MM.1S (cell line): Measurements from ENCODE around the gene AHRR.

Source experiments
- DNase-seq: peaks from one replicate; pipeline ENCODE4 v3.0.0-alpha.2; 2015
- H2AFZ ChIP-seq: fragments of 300-600 bp; sonication (generic); 2 replicates; pipeline ENCODE4 v1.6.0; 2016; ENCODE audit warnings: antibody characterized with exemption, low read length
- H3F3A ChIP-seq: fragments of 300-600 bp; sonication (generic); 2 replicates; pipeline ENCODE4 v1.6.1; 2016; ENCODE audit warnings: mild to moderate bottlenecking, antibody characterized with exemption, low read length, moderate library complexity, mixed read lengths; ENCODE audit not compliant: insufficient read depth
- H3K27ac ChIP-seq: fragments of 300-600 bp; sonication (generic); 2 replicates; pipeline ENCODE4 v1.5.1; 2016; ENCODE audit warnings: mild to moderate bottlenecking, low read length
- H3K27me3 ChIP-seq: fragments of 300-600 bp; sonication (generic); replicated peaks from 2 replicates; pipeline ENCODE4 v1.6.0; 2016; ENCODE audit warnings: low read length; ENCODE audit not compliant: insufficient read depth
- H3K36me3 ChIP-seq: fragments of 300-600 bp; sonication (generic); replicated peaks from 2 replicates; pipeline ENCODE4 v1.6.1; 2016; ENCODE audit warnings: mild to moderate bottlenecking, low read length, mixed read lengths; ENCODE audit not compliant: insufficient read depth
- H3K4me1 ChIP-seq: fragments of 300-600 bp; sonication (generic); 2 replicates; pipeline ENCODE4 v1.6.1; 2016; ENCODE audit warnings: low read length, mixed read lengths
- H3K4me2 ChIP-seq: fragments of 300-600 bp; sonication (generic); 2 replicates; pipeline ENCODE4 v1.6.0; 2016; ENCODE audit warnings: low read depth, low read length
- H3K4me3 ChIP-seq: fragments of 300-600 bp; sonication (generic); 2 replicates; pipeline ENCODE4 v1.5.1; 2016; ENCODE audit warnings: low read length, mixed read lengths
- H3K79me2 ChIP-seq: fragments of 300-600 bp; sonication (generic); 2 replicates; pipeline ENCODE4 v1.6.1; 2016; ENCODE audit warnings: mixed run types, low read length, mixed read lengths
- H3K9ac ChIP-seq: fragments of 300-600 bp; sonication (generic); 2 replicates; pipeline ENCODE4 v1.6.1; 2016; ENCODE audit warnings: low read length, mixed read lengths
- H3K9me2 ChIP-seq: fragments of 300-600 bp; sonication (generic); replicated peaks from 2 replicates; pipeline ENCODE4 v1.6.1; 2016; ENCODE audit warnings: mild to moderate bottlenecking, low read length, mixed read lengths; ENCODE audit not compliant: insufficient read depth
- H3K9me3 ChIP-seq: fragments of 300-600 bp; sonication (generic); replicated peaks from 2 replicates; pipeline ENCODE4 v1.6.1; 2016; ENCODE audit warnings: mild to moderate bottlenecking, low read length, mixed read lengths; ENCODE audit not compliant: insufficient read depth
- H4K20me1 ChIP-seq: fragments of 300-600 bp; sonication (generic); 2 replicates; pipeline ENCODE4 v1.6.1; 2016; ENCODE audit warnings: mild to moderate bottlenecking, low read length, moderate library complexity, mixed read lengths; ENCODE audit not compliant: insufficient read depth
- EZH2 ChIP-seq: fragments of 300-600 bp; sonication (generic); optimal IDR thresholded peaks from 2 replicates; pipeline ENCODE3; 2017; ENCODE audit warnings: low read depth, mild to moderate bottlenecking, antibody characterized with exemption, low read length, mixed read lengths
- EZH2phosphoT487 ChIP-seq: fragments of 300-600 bp; sonication (generic); IDR thresholded peaks from 2 replicates; pipeline ENCODE4 v1.6.1; 2018; ENCODE audit warnings: antibody characterized with exemption, low read length
- TF ChIP-seq, protein P1 (sequence below): fragments of 300-600 bp; sonication (generic); IDR thresholded peaks from 2 replicates; pipeline ENCODE4 v1.5.1; 2016; ENCODE audit warnings: antibody characterized with exemption, low read length, mixed read lengths

AHRR gene

DNA sequence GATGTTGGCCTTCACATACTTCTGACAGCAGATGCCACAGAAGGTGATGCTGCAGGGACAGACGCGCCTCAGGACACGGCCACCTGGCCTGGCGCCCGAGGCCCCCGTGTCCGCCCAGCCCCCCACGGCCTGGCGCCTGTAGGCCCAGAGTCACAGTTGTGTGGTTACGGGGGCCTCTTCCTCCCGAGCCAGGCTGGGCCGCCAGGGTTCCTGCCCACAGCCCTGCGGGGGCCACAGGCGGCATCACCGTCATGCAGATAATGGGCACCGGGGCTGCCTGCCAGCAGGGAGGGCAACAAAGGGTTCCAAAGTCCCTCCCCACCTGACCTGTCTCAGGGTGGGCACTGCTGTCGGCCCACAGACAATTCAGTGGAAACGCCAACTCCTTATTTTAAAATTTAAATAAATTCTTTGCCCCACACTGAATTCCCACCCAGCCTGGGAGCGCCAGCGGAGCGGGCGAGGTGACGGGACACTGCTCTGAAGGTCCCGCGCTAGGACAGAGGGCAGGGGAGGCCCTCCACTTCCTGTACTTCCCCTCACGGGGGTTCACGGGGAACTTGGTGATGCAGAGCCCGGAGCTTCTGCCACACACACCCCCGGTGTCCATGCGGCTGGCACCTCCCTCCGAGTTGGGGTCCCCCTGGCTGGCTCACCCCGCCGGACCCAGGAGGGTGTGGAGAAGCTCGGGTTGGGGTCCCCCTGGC is 162.1 kb downstream of the AHRR start:
- Histone ChIP-seq H4K20me1 (no peaks in the 10 kb centered on the region), H3K27ac (no peak overlapping the region), H3F3A (no peaks in the 10 kb centered on the region), H3K9me2 (no peaks in the 10 kb centered on the region), H3K9me3 (no peaks in the 10 kb centered on the region), H2AFZ (no peak overlapping the region), H3K9ac (no peak overlapping the region), H3K27me3 (peaks cover 62% of the 10 kb centered on the region), H3K4me3 (no peak overlapping the region), H3K4me1 (no peaks in the 10 kb centered on the region), H3K79me2 (no peaks in the 10 kb centered on the region), H3K36me3 (no peaks in the 10 kb centered on the region), H3K4me2 (no peak overlapping the region)
- no peak for DNase-seq
- TF ChIP-seq EZH2 (no peak), EZH2phosphoT487 (no peak)
- TF ChIP-seq, protein P1, sequence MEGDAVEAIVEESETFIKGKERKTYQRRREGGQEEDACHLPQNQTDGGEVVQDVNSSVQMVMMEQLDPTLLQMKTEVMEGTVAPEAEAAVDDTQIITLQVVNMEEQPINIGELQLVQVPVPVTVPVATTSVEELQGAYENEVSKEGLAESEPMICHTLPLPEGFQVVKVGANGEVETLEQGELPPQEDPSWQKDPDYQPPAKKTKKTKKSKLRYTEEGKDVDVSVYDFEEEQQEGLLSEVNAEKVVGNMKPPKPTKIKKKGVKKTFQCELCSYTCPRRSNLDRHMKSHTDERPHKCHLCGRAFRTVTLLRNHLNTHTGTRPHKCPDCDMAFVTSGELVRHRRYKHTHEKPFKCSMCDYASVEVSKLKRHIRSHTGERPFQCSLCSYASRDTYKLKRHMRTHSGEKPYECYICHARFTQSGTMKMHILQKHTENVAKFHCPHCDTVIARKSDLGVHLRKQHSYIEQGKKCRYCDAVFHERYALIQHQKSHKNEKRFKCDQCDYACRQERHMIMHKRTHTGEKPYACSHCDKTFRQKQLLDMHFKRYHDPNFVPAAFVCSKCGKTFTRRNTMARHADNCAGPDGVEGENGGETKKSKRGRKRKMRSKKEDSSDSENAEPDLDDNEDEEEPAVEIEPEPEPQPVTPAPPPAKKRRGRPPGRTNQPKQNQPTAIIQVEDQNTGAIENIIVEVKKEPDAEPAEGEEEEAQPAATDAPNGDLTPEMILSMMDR, result no peak

DNA sequence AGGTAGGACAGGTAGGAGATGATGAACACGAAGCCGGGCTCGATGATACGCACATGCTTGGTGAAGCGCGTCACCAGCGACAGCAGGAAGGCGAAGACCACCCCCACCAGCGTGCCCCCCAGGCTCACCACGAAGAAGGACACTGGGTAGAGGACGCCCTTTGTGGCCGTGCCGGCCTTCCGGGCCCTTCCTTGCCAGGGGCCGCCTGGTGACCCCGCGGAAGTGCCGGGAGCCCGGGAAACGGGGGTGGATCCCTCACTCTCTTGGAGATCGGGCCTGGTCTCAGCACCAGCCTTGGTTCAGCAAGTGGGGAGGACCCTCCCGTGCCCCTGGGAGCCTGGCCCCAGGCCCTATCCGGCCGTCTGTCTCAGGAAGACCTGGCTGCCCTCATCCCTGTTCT is 163.0 kb downstream of the AHRR start:
- Histone ChIP-seq H3K79me2 (no peaks in the 10 kb centered on the region), H3K9me2 (no peaks in the 10 kb centered on the region), H3K27me3 (peaks cover 62% of the 10 kb centered on the region), H3K36me3 (no peaks in the 10 kb centered on the region), H3K9ac (no peak overlapping the region), H3K4me1 (no peaks in the 10 kb centered on the region), H3K4me3 (no peak overlapping the region), H4K20me1 (no peaks in the 10 kb centered on the region), H3K9me3 (no peaks in the 10 kb centered on the region), H2AFZ (no peak overlapping the region), H3K4me2 (no peak overlapping the region), H3K27ac (no peak overlapping the region), H3F3A (no peaks in the 10 kb centered on the region)
- DNase-seq, result no peak
- TF ChIP-seq, protein P1, result no peak
- no peak for TF ChIP-seq EZH2phosphoT487
- TF ChIP-seq EZH2, result no peak

DNA sequence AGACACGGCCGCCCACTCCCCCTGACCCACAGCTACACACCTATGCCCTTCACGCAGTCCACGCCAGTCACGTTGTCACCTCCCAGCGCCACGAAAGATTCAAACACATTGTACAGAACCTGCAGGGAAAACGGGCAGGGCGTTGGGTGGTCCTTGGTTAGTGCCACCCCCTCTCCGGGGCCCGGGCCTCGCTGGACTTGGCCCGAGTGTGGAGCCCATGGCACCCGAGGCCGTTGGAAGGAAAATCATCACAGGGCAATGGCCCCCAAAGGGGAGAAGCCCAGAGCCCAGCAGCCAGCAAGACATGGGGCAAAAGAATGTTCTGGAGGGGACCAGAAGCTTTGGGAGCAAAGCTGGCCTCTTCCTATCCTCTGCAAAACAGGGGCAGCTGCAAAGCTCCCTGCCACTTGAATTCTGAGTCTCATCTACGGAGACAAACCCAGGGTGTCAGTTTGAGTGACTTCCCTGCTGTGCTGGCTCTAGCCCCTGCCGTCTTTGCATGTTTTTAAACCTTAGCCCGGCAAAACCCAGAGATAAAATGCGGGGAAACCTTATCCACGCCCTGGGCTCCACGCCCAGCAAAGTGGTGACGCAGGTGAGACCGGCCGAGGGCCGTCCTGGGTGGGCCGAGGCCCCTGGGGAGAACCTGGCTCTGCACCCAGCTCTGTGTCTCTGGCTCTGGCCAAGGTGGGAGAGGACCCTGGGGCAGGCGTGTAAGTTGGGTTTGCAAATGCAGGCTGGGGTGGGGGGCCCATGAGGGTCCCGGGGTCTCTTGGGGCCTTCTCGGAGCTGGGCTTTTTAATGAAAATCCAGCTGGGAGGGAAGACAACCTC is 163.8 kb downstream of the AHRR start:
- Histone ChIP-seq H3K9ac (no peak overlapping the region), H3K9me2 (no peaks in the 10 kb centered on the region), H3K4me1 (no peaks in the 10 kb centered on the region), H3K4me3 (no peak overlapping the region), H3K9me3 (no peaks in the 10 kb centered on the region), H3K27me3 (peaks cover 64% of the 10 kb centered on the region), H3K4me2 (no peak overlapping the region), H3K79me2 (no peaks in the 10 kb centered on the region), H4K20me1 (no peaks in the 10 kb centered on the region), H3F3A (no peaks in the 10 kb centered on the region), H3K27ac (no peak overlapping the region), H2AFZ (no peak overlapping the region), H3K36me3 (no peaks in the 10 kb centered on the region)
- DNase-seq, result no peak
- TF ChIP-seq, protein P1, result no peak
- TF ChIP-seq EZH2, result no peak
- TF ChIP-seq EZH2phosphoT487, result no peak
